HCT116 (cell line): ENCODE data around the gene DOCK3. TPM values are rescaled to one million over a fixed set of nuclear protein-coding genes. Genes with fewer than 3 reads are reported as not detected.

Source experiments
- ATAC-seq: fragments of 200-7000 bp; cut with Tn5 transposase; 2 replicates; pipeline ENCODE4 v1.9.1; 2020; ENCODE audit warnings: mild to moderate bottlenecking, moderate library complexity
- BruUV-seq: library from RNA; stranded (reverse); fragments of 400-500 nt; replicated peaks from 2 replicates; lab custom pipeline; 2021; lab: Mats Ljungman, UMichigan
- CTCF ChIA-PET: fragments of 300-600 bp; sonication (Branson Sonifier 250); formaldehyde crosslinking; loops from one replicate; lab custom pipeline; 2021; ENCODE audit warnings: antibody characterized with exemption; lab: Charles Lee
- POLR2A ChIA-PET: fragments of 300-600, 350-600 bp; sonication (Branson Sonifier 250); formaldehyde crosslinking; loops from one replicate; lab custom pipeline; 2021; ENCODE audit warnings: antibody characterized with exemption; lab: Charles Lee
- RAD21 ChIA-PET, 2 experiments: fragments of 300-600 bp; sonication (Branson Sonifier 250); formaldehyde crosslinking; loops; one replicate each; lab custom pipeline; 2023; ENCODE audit warnings: low total read pairs in 2 of 2; ENCODE audit not compliant: uncharacterized antibody in 2 of 2, unreplicated experiment in 2 of 2, low non-redundant PET in 1 of 2; lab: Charles Lee
- DNase-seq: peaks from one replicate; pipeline ENCODE4 v3.0.0-alpha.2; 2010; ENCODE audit warnings: low read depth, low spot score
- H2AFZ ChIP-seq: fragments of 200-600 bp; shearing (Covaris generic), sonication (generic); 2 replicates; pipeline ENCODE4 v1.6.1; 2017; ENCODE audit warnings: low read depth, mixed run types, mixed read lengths, antibody characterized with exemption, low read length; ENCODE audit not compliant: poor library complexity, severe bottlenecking
- H3K27ac ChIP-seq: 2 replicates; pipeline ENCODE4 v1.5.1; 2012; ENCODE audit warnings: low read depth, low read length
- H3K27me3 ChIP-seq: fragments of 200-600 bp; sonication (generic); 2 replicates; pipeline ENCODE4 v1.6.1; 2016; ENCODE audit warnings: mixed run types, low read length, mixed read lengths; ENCODE audit not compliant: insufficient read depth
- H3K36me3 ChIP-seq, 2 experiments: fragments of 200-500 bp in 1 of 2; fragments of 200-600 bp in 1 of 2; sonication (Bioruptor generic) in 1 of 2; sonication (generic) in 1 of 2; 2 replicates each; pipeline versions ENCODE4 v1.5.1 to v1.6.1; 2014 to 2016; ENCODE audit warnings: low read length in 2 of 2, inconsistent platforms in 1 of 2, mixed read lengths in 1 of 2, mixed run types in 1 of 2; ENCODE audit not compliant: insufficient read depth in 2 of 2, control insufficient read depth in 1 of 2
- H3K4me1 ChIP-seq, 2 experiments: fragments of 200-600 bp in 1 of 2; sonication (generic) in 1 of 2; 2 replicates each; pipeline versions ENCODE4 v1.5.1 to v1.6.1; 2012 to 2017; ENCODE audit warnings: low read length in 2 of 2, inconsistent platforms in 1 of 2, mild to moderate bottlenecking in 1 of 2, mixed read lengths in 1 of 2, mixed run types in 1 of 2, moderate library complexity in 1 of 2; ENCODE audit not compliant: insufficient read depth in 2 of 2, control insufficient read depth in 1 of 2
- H3K4me2 ChIP-seq: fragments of 200-600 bp; sonication (generic); 2 replicates; pipeline ENCODE4 v1.6.1; 2017; ENCODE audit warnings: mixed run types, low read length, mixed read lengths
- H3K4me3 ChIP-seq, 2 experiments: fragments of 200-600 bp in 1 of 2; sonication (generic) in 1 of 2; replicated peaks in 1 of 2; 2 replicates each; pipeline ENCODE4 v1.5.1; 2011 to 2016; ENCODE audit warnings: low read length in 2 of 2, control low read depth in 1 of 2, low read depth in 1 of 2, mild to moderate bottlenecking in 1 of 2, mixed read lengths in 1 of 2, mixed run types in 1 of 2
- H3K79me2 ChIP-seq: fragments of 200-600 bp; sonication (generic); 2 replicates; pipeline ENCODE4 v1.6.1; 2017; ENCODE audit warnings: mild to moderate bottlenecking, mixed run types, low read length, moderate library complexity, mixed read lengths; ENCODE audit not compliant: insufficient read depth
- H3K9ac ChIP-seq: fragments of 200-600 bp; sonication (generic); 2 replicates; pipeline ENCODE4 v1.6.1; 2016; ENCODE audit warnings: low read length, mixed read lengths
- H3K9me2 ChIP-seq: fragments of 200-600 bp; sonication (generic), shearing (Covaris generic); 2 replicates; pipeline ENCODE4 v1.6.1; 2017; ENCODE audit warnings: mixed run types, mild to moderate bottlenecking, moderate library complexity; ENCODE audit not compliant: insufficient read depth
- H3K9me3 ChIP-seq, 2 experiments: fragments of 200-500 bp in 1 of 2; fragments of 200-600 bp in 1 of 2; sonication (Bioruptor generic) in 1 of 2; sonication (generic) in 1 of 2; 2 replicates each; pipeline ENCODE4 v1.6.1; 2014 to 2017; ENCODE audit warnings: low read length in 2 of 2, mixed read lengths in 2 of 2, inconsistent platforms in 1 of 2, low read depth in 1 of 2, mild to moderate bottlenecking in 1 of 2, mixed run types in 1 of 2, moderate library complexity in 1 of 2; ENCODE audit not compliant: control insufficient read depth in 1 of 2, insufficient read depth in 1 of 2
- H4K20me1 ChIP-seq: fragments of 200-600 bp; sonication (generic), shearing (Covaris generic); 2 replicates; pipeline ENCODE4 v1.6.1; 2017; ENCODE audit warnings: mixed run types, mild to moderate bottlenecking, moderate library complexity; ENCODE audit not compliant: insufficient read depth
- CBX3 ChIP-seq: IDR thresholded peaks from 2 replicates; pipeline ENCODE4 v1.6.1; 2012; ENCODE audit warnings: low read depth
- CEBPB ChIP-seq: IDR thresholded peaks from 2 replicates; pipeline ENCODE4 v1.6.1; 2012; ENCODE audit warnings: low read depth
- CTCF ChIP-seq, 3 experiments: fragments of 200-600 bp in 1 of 3; sonication (generic) in 1 of 3; IDR thresholded peaks in 2 of 3; conservative IDR thresholded peaks in 1 of 3; 2 replicates each; pipeline ENCODE4 v1.5.1; 2012 to 2017; ENCODE audit warnings: low read depth in 2 of 3, low read length in 2 of 3, antibody characterized with exemption in 1 of 3, borderline replicate concordance in 1 of 3, control low read depth in 1 of 3, mild to moderate bottlenecking in 1 of 3, mixed read lengths in 1 of 3, mixed run types in 1 of 3, moderate library complexity in 1 of 3; ENCODE audit not compliant: insufficient read depth in 1 of 3
- EGR1 ChIP-seq: IDR thresholded peaks from 2 replicates; pipeline ENCODE4 v1.6.1; 2012; ENCODE audit warnings: low read depth
- ELF1 ChIP-seq: IDR thresholded peaks from 2 replicates; pipeline ENCODE4 v1.6.1; 2012; ENCODE audit warnings: low read depth, borderline replicate concordance
- EZH2 ChIP-seq: fragments of 200-600 bp; sonication (generic); IDR thresholded peaks from 2 replicates; pipeline ENCODE4 v1.6.1; 2017; ENCODE audit warnings: antibody characterized with exemption, mixed run types
- EZH2phosphoT487 ChIP-seq: fragments of 200-600 bp; IDR thresholded peaks from 2 replicates; pipeline ENCODE4 v1.6.1; 2018; ENCODE audit warnings: antibody characterized with exemption, borderline replicate concordance
- FOSL1 ChIP-seq: IDR thresholded peaks from 2 replicates; pipeline ENCODE4 v1.6.1; 2012; ENCODE audit warnings: low read depth
- JUND ChIP-seq: IDR thresholded peaks from 2 replicates; pipeline ENCODE4 v1.6.1; 2012
- MAX ChIP-seq: IDR thresholded peaks from 2 replicates; pipeline ENCODE4 v1.6.1; 2012
- POLR2A ChIP-seq: IDR thresholded peaks from 2 replicates; pipeline ENCODE4 v1.7.0; 2011; ENCODE audit warnings: borderline replicate concordance; ENCODE audit not compliant: insufficient read depth, insufficient read length; ENCODE audit errors: extremely low read depth
- POLR2AphosphoS5 ChIP-seq: IDR thresholded peaks from 2 replicates; pipeline ENCODE4 v1.6.1; 2011; ENCODE audit warnings: mild to moderate bottlenecking, low read depth, low read length, moderate library complexity
- RAD21 ChIP-seq: IDR thresholded peaks from 2 replicates; pipeline ENCODE4 v1.6.1; 2012; ENCODE audit warnings: low read depth, mild to moderate bottlenecking
- SIN3A ChIP-seq: IDR thresholded peaks from 2 replicates; pipeline ENCODE4 v1.6.1; 2012; ENCODE audit warnings: low read depth
- SP1 ChIP-seq: IDR thresholded peaks from 2 replicates; pipeline ENCODE4 v1.6.1; 2012; ENCODE audit warnings: low read depth
- TCF7L2 ChIP-seq: IDR thresholded peaks from 2 replicates; pipeline ENCODE4 v1.7.0; 2011; ENCODE audit warnings: borderline replicate concordance, inconsistent platforms; ENCODE audit not compliant: insufficient read depth, insufficient read length; ENCODE audit errors: extremely low read depth
- YY1 ChIP-seq: IDR thresholded peaks from 2 replicates; pipeline ENCODE4 v1.6.1; 2011; ENCODE audit warnings: low read length, low read depth, moderate library complexity, mild to moderate bottlenecking; ENCODE audit not compliant: insufficient replicate concordance; ENCODE audit errors: extremely low read depth
- ZFX ChIP-seq: fragments of 450-650 bp; IDR thresholded peaks from 2 replicates; pipeline ENCODE4 v1.6.1; 2017
- intact Hi-C: fragments of 100-400 bp; cut with micrococcal nuclease; formaldehyde crosslinking; loops from 2 replicates; pipeline ENCODE4 v1.10.0; 2022
- total RNA-seq: library from RNA; stranded (reverse); gene quantifications from one replicate; pipeline ENCODE4 v1.2.1, GENCODE V29; 2021; ENCODE audit not compliant: unreplicated experiment
- TF ChIP-seq, protein P1 (sequence below): IDR thresholded peaks from 2 replicates; pipeline ENCODE4 v1.6.1; 2012
- TF ChIP-seq, protein P2 (sequence below): IDR thresholded peaks from 2 replicates; pipeline ENCODE4 v1.6.1; 2011; ENCODE audit warnings: mild to moderate bottlenecking, low read length, moderate library complexity; ENCODE audit not compliant: insufficient replicate concordance; ENCODE audit errors: extremely low read depth

The DOCK3 gene
- total RNA-seq, 1 experiment from 2014 or later: 4.2 TPM

GRCh38 chr3:51044982-51045381 is 370.3 kb downstream of the DOCK3 start (continued):
- no peak for TF ChIP-seq CTCF (IDR thresholded peaks at IDR 0.05 in 2 of 3, conservative IDR thresholded peaks at IDR 0.05 in 1 of 3; ENCODE audit: borderline replicate concordance in 1 of 3, insufficient read depth in 1 of 3, low read depth in 2 of 3, low read length in 2 of 3)
- TF ChIP-seq CEBPB: no peak
- TF ChIP-seq, protein P1, sequence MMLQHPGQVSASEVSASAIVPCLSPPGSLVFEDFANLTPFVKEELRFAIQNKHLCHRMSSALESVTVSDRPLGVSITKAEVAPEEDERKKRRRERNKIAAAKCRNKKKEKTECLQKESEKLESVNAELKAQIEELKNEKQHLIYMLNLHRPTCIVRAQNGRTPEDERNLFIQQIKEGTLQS: no peak
- no peak for TF ChIP-seq RAD21

DNA sequence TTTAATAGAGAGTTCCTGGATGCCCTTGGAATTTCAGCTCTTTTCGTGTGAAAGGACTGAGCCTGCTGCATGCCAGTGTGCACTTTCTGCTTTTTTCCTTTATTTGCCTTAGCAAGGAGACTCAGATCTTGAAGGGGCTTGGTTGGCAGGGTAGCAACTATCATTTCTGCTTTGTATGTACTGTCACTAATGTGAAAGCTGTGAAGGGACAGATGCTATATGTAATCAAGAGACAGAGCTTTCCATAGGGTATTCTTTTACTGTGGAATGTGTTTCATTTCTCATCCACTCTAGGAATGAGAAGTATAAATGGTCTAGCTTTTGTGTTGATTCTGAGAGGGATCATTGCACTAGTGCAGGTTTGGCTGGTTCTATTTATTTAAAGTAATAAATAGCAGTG is 377.8 kb downstream of the DOCK3 start:
- no peak overlapping the region for H2AFZ ChIP-seq
- no peak overlapping the region for H3K9ac ChIP-seq
- H3K79me2 ChIP-seq: no peaks in the 10 kb centered on the region
- no peak for TF ChIP-seq POLR2AphosphoS5
- no peak for TF ChIP-seq ELF1
- TF ChIP-seq FOSL1: no peak
- TF ChIP-seq, protein P1: no peak
- no peak for TF ChIP-seq CBX3
- no peak for TF ChIP-seq JUND
- TF ChIP-seq SIN3A: no peak
- no peak for TF ChIP-seq RAD21
- TF ChIP-seq CEBPB: no peak
- no peak for TF ChIP-seq POLR2A
- TF ChIP-seq CTCF (IDR thresholded peaks at IDR 0.05 in 2 of 3, conservative IDR thresholded peaks at IDR 0.05 in 1 of 3; ENCODE audit: borderline replicate concordance in 1 of 3, insufficient read depth in 1 of 3, low read depth in 2 of 3, low read length in 2 of 3): no peak
- no peak for TF ChIP-seq EGR1
- TF ChIP-seq TCF7L2: no peak
- no peak for TF ChIP-seq EZH2phosphoT487
- TF ChIP-seq EZH2: no peak
- no peak for TF ChIP-seq YY1
- TF ChIP-seq ZFX: no peak
- TF ChIP-seq SP1: no peak
- no peak for TF ChIP-seq MAX
- TF ChIP-seq, protein P2, sequence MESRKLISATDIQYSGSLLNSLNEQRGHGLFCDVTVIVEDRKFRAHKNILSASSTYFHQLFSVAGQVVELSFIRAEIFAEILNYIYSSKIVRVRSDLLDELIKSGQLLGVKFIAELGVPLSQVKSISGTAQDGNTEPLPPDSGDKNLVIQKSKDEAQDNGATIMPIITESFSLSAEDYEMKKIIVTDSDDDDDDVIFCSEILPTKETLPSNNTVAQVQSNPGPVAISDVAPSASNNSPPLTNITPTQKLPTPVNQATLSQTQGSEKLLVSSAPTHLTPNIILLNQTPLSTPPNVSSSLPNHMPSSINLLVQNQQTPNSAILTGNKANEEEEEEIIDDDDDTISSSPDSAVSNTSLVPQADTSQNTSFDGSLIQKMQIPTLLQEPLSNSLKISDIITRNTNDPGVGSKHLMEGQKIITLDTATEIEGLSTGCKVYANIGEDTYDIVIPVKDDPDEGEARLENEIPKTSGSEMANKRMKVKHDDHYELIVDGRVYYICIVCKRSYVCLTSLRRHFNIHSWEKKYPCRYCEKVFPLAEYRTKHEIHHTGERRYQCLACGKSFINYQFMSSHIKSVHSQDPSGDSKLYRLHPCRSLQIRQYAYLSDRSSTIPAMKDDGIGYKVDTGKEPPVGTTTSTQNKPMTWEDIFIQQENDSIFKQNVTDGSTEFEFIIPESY: no peak
- no TSS peak for BruUV-seq
- H4K20me1 ChIP-seq: no peaks in the 10 kb centered on the region
- H3K4me2 ChIP-seq: no peak overlapping the region
- no peak for ATAC-seq
- no peaks in the 10 kb centered on the region for H3K36me3 ChIP-seq
- ChIA-PET CTCF (no interaction called here), RAD21 (no interaction called here), POLR2A (no interaction called here)
- no peaks in the 10 kb centered on the region for H3K4me1 ChIP-seq
- DNase-seq: no peak
- no peaks in the 10 kb centered on the region for H3K27me3 ChIP-seq
- no peaks in the 10 kb centered on the region for H3K9me3 ChIP-seq
- intact Hi-C loops: no loop called here
- no peak overlapping the region for H3K4me3 ChIP-seq
- H3K9me2 ChIP-seq: no peaks in the 10 kb centered on the region
- no peak overlapping the region for H3K27ac ChIP-seq
